ENCODE results near the gene LARGE1. TPM values are rescaled to one million over a fixed set of nuclear protein-coding genes. Genes with fewer than 3 reads are reported as not detected.

LARGE1 gene
- total RNA-seq, 4 donors from 2014 or later, result 78.1 to 156 (median 104) TPM

DNA sequence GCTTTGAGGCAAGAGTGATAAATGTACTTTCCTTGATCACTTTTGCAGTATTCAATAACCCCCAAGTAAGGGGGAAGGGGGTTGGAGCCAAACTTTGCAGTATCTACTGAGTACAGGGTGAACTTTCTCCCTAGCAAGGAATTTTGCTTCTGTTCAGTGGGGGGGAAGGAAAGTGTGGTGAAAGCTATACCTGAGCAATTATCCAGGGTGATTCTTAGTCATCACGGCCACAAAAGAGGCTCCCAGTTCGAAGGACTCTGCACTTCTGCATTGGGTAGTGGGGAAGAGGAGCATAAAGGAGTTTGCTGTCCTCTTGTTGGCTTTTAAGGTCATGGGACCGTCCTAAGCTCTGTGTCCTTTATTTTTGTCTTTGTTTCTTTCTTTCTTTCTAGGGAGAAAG, 515.6 kb downstream of the LARGE1 start:
- Histone ChIP-seq H3K4me1 (no peaks in the 10 kb centered on the region), H3K27me3 (no peaks in the 10 kb centered on the region), H3K36me3 (no peaks in the 10 kb centered on the region), H3K27ac (no peak overlapping the region), H3K4me3 (no peak overlapping the region), H3K9me3 (no peaks in the 10 kb centered on the region)
- no peak for TF ChIP-seq POLR2A (IDR thresholded peaks at IDR 0.05)
- no peak for TF ChIP-seq CTCF (IDR thresholded peaks at IDR 0.05)
- no peak for DNase-seq

DNA sequence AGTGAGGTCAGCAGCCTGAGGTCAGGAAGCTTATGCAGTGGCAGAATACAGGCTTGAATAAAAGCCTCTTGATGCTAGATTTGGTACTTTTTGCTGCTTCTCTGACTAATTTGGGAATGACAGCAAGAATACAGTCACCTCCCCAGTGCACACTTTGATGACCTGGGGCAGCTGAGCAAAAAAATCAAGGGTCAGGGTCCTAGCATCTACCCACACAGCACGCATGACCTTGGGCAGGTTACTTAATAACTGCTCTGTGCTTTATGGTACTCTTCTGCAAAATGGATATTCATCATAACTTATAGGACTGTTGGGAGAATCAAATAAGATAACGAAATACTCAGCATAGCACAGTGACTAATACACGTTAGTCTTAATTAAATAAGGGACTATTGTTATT, 518.0 kb downstream of the LARGE1 start:
- Histone ChIP-seq H3K4me1 (no peaks in the 10 kb centered on the region), H3K27me3 (no peaks in the 10 kb centered on the region), H3K9me3 (no peaks in the 10 kb centered on the region), H3K27ac (no peak overlapping the region), H3K4me3 (no peak overlapping the region), H3K36me3 (no peaks in the 10 kb centered on the region)
- DNase-seq, result no peak
- TF ChIP-seq POLR2A (IDR thresholded peaks at IDR 0.05) (no peak), CTCF (IDR thresholded peaks at IDR 0.05) (no peak)

GRCh38 chr22:33401291-33401690, 519.0 kb downstream of the LARGE1 start:
- Histone ChIP-seq H3K36me3 (no peaks in the 10 kb centered on the region), H3K4me3 (no peak overlapping the region), H3K27me3 (no peaks in the 10 kb centered on the region), H3K9me3 (no peaks in the 10 kb centered on the region), H3K27ac (no peak overlapping the region), H3K4me1 (no peaks in the 10 kb centered on the region)
- DNase-seq, result no peak
- no peak for TF ChIP-seq POLR2A (IDR thresholded peaks at IDR 0.05)
- TF ChIP-seq CTCF (IDR thresholded peaks at IDR 0.05), result no peak

DNA sequence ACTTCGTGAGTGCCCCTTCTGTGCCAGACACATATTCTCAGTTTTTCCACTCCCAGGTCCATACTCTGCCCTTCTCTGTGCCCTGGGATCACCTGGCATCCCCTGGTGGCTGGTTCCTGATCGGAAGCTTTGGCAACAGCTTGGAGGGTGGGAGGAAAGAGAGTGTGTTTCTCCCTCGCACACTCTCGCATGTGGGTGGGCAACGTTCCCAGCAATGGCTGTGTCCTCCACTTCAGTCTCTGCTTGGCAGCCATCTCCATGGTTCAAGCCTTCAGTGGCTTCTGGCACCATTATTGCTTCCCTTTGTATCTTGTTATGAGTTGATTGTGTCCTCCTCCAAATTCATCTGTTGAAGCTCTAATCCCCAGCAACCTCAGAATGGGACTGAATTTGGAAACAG, 519.4 kb downstream of the LARGE1 start:
- Histone ChIP-seq H3K4me3 (no peak overlapping the region), H3K36me3 (no peaks in the 10 kb centered on the region), H3K27ac (no peak overlapping the region), H3K9me3 (no peaks in the 10 kb centered on the region), H3K4me1 (no peaks in the 10 kb centered on the region), H3K27me3 (no peaks in the 10 kb centered on the region)
- TF ChIP-seq POLR2A (IDR thresholded peaks at IDR 0.05), result no peak
- no peak for TF ChIP-seq CTCF (IDR thresholded peaks at IDR 0.05)
- DNase-seq, result no peak

DNA sequence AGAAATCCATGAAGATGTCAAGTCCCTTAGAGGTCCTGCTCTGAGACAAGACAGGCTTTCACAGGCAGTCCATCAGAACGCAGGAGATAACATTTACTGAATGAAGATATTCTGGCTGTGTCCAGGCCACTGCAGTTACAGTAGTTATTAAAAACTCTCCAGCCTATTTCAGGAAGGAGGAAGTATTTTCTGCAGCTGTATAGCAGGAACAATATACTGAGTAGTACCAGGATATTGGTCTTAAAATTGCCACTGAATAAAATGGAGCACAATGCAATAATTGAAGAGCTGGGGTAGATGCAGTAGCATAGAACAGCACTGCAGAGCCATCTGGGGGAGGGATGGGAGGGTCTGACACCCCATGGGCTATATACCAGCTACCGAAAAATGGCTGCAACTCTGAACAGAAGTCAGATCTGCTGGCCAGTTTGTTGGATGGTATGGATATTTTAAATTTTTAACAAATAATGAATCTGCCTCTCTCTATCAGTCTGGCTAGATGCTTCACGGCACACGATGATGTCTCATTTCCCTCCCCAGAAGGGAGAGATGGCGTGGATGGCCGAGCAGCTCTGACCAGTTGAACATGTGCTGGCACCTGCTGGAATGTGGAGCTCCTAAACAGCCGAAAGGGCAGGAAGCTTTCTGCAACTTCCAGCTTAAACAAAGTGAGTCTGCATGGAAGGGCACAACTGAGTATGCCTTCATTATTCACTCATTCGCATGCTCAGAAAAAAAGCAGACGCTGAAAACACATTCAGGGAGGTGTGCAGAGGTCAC, 520.0 kb downstream of the LARGE1 start:
- no peak for TF ChIP-seq POLR2A (IDR thresholded peaks at IDR 0.05)
- TF ChIP-seq CTCF (IDR thresholded peaks at IDR 0.05), result no peak
- Histone ChIP-seq H3K4me1 (no peaks in the 10 kb centered on the region), H3K4me3 (no peak overlapping the region), H3K27ac (no peak overlapping the region), H3K27me3 (no peaks in the 10 kb centered on the region), H3K9me3 (no peaks in the 10 kb centered on the region), H3K36me3 (no peaks in the 10 kb centered on the region)
- no peak for DNase-seq

Measured in Peyer's patch (tissue), 4 donors.